NCI-H1436 treated with DMSO at 0.1 percent for 48 hours (cell line): Measurements from ENCODE around the gene SPSB3.
"Not testable (repeated sequence)": the region's sequence is repeated elsewhere in the genome, so short reads cannot be mapped to it uniquely, and the experiment has no call there.

Source experiments
- DNase-seq: peaks from one replicate; lab custom pipeline; 2025; lab: John Stamatoyannopoulos, UW

Gene SPSB3

GRCh38 chr16:1741553-1742165 lies 40.7 kb downstream of the SPSB3 start:
- DNase-seq = no peak

GRCh38 chr16:1740781-1741490 lies 41.4 kb downstream of the SPSB3 start:
- DNase-seq = no peak

- DNase-seq = no peak
These were observed 42.1 kb downstream of the SPSB3 start for GRCh38 chr16:1740234-1740633.

- no peak for DNase-seq
These were observed 47.6 kb downstream of the SPSB3 start for GRCh38 chr16:1734816-1735215.

- no peak for DNase-seq
These were observed 48.2 kb downstream of the SPSB3 start for GRCh38 chr16:1734123-1734522.

GRCh38 chr16:1732551-1732987 lies 49.8 kb downstream of the SPSB3 start:
- not testable (repeated sequence) for DNase-seq

- DNase-seq = no peak
These were observed 50.3 kb downstream of the SPSB3 start for GRCh38 chr16:1732071-1732470.

GRCh38 chr16:1731603-1732002 lies 50.8 kb downstream of the SPSB3 start:
- DNase-seq = no peak

- no peak for DNase-seq
These were observed 51.3 kb downstream of the SPSB3 start for GRCh38 chr16:1731073-1731472.

GRCh38 chr16:1729445-1729844 lies 52.9 kb downstream of the SPSB3 start:
- no peak for DNase-seq

- DNase-seq = no peak
These were observed 53.3 kb downstream of the SPSB3 start for GRCh38 chr16:1729026-1729425.

GRCh38 chr16:1727651-1728624 lies 54.4 kb downstream of the SPSB3 start:
- DNase-seq = no peak
